Vagina (tissue), 2 donors: ENCODE data around the gene MYH8. TPM values are rescaled to one million over a fixed set of nuclear protein-coding genes. Genes with fewer than 3 reads are reported as not detected.

ENCODE experiments used
- DNase-seq, 2 donors: peaks; one replicate each; pipeline ENCODE4 v3.0.0-alpha.2; 2017; ENCODE audit errors: extremely low spot score in 2 of 2
- H3K27ac ChIP-seq: fragments of 200-600 bp; sonication (generic); one replicate; pipeline ENCODE4 v1.5.1; 2019
- H3K27me3 ChIP-seq: fragments of 200-600 bp; sonication (generic); one replicate; pipeline ENCODE4 v1.5.1; 2019
- H3K36me3 ChIP-seq, 2 donors: fragments of 200-600 bp; sonication (generic); one replicate each; pipeline ENCODE4 v1.5.1; 2017 to 2019
- H3K4me1 ChIP-seq: fragments of 200-600 bp; sonication (generic); one replicate; pipeline ENCODE4 v1.5.1; 2019
- H3K4me3 ChIP-seq, 2 donors: fragments of 200-600 bp; sonication (generic); 1 replicate in 1 of 2; 2 replicates in 1 of 2; pipeline ENCODE4 v1.5.1; 2016 to 2019
- H3K9me3 ChIP-seq: fragments of 200-600 bp; sonication (generic); one replicate; pipeline ENCODE4 v1.5.1; 2019
- POLR2A ChIP-seq, 2 donors: fragments of 450-650 bp; IDR thresholded peaks; one replicate each; pipeline ENCODE4 v1.6.1; 2017; ENCODE audit warnings: antibody characterized with exemption in 2 of 2, mild to moderate bottlenecking in 2 of 2, moderate library complexity in 2 of 2
- POLR2AphosphoS5 ChIP-seq, 2 donors: sonication (generic); formaldehyde crosslinking; IDR thresholded peaks; one replicate each; pipeline ENCODE4 v1.9.0; 2017; ENCODE audit warnings: antibody characterized with exemption in 2 of 2, mild to moderate bottlenecking in 2 of 2, low read depth in 1 of 2; ENCODE audit not compliant: insufficient read depth in 1 of 2
- intact Hi-C: fragments of 100-400 bp; cut with DNase I; formaldehyde crosslinking; loops from one replicate; pipeline ENCODE4 v1.15.1; 2023
- total RNA-seq: library from RNA; depleted of rRNA; stranded (reverse); fragments of >200 nt; gene quantifications from one replicate; pipeline ENCODE4 v1.2.3, GENCODE V29; 2016
- TF ChIP-seq, protein P1 (sequence below), 3 experiments: fragments of 450-650 bp in 2 of 3; fragments of 200-600 bp in 1 of 3; sonication (generic) in 1 of 3; IDR thresholded peaks; one replicate each; pipeline ENCODE4 v1.5.1; 2017 to 2019; ENCODE audit warnings: antibody characterized with exemption in 3 of 3, mild to moderate bottlenecking in 2 of 3, moderate library complexity in 2 of 3

Gene MYH8
- total RNA-seq, 1 donor from 2014 or later: not detected

DNA sequence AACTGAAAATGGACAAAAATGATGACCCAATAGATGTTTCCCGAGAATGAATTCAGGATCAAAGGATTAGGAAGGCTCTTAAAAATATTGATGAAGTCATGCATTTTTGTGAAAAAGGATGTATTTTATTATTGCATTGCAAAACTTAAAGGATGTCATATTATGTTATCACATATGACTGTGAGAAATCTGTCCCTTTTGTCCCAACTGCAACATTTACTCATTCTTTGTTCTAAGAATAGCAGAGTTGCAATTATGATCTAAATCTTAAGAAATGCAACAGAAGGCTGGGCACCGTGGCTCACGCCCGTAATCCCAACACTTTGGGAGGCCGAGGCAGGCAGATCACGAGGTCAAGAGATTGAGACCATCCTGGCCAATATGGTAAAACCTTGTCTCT, 35.9 kb downstream of the MYH8 start:
- Histone ChIP-seq H3K9me3 (no peaks in the 10 kb centered on the region), H3K27me3 (no peaks in the 10 kb centered on the region), H3K27ac (no peak overlapping the region), H3K4me3 (no peak overlapping the region), H3K4me1 (no peaks in the 10 kb centered on the region), H3K36me3 (no peaks in the 10 kb centered on the region)
- TF ChIP-seq, protein P1, sequence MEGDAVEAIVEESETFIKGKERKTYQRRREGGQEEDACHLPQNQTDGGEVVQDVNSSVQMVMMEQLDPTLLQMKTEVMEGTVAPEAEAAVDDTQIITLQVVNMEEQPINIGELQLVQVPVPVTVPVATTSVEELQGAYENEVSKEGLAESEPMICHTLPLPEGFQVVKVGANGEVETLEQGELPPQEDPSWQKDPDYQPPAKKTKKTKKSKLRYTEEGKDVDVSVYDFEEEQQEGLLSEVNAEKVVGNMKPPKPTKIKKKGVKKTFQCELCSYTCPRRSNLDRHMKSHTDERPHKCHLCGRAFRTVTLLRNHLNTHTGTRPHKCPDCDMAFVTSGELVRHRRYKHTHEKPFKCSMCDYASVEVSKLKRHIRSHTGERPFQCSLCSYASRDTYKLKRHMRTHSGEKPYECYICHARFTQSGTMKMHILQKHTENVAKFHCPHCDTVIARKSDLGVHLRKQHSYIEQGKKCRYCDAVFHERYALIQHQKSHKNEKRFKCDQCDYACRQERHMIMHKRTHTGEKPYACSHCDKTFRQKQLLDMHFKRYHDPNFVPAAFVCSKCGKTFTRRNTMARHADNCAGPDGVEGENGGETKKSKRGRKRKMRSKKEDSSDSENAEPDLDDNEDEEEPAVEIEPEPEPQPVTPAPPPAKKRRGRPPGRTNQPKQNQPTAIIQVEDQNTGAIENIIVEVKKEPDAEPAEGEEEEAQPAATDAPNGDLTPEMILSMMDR (IDR thresholded peaks at IDR 0.05): no peak
- TF ChIP-seq POLR2AphosphoS5 (IDR thresholded peaks at IDR 0.05; ENCODE audit: insufficient read depth in 1 of 2, low read depth in 1 of 2) (no peak), POLR2A (IDR thresholded peaks at IDR 0.05) (no peak)
- intact Hi-C loops: no loop called here
- no peak for DNase-seq

DNA sequence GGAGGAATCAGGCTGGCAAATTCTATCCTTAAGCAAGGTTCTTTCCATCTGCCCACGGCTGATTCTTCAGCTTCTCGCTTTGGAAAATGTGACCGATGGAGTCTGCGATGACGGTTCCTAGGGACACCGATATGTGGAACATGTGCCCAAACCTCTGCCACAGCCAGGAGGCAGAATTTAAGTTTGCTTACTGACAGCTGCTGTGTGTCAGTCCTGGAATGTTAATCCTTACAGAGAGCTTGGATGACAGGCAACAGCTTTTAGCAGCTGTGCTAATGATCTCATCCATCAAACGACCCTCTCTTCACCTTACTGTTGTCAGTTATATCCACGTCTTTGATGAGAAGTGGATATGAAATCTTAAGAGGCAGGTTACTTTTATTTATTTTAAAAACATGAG, 37.6 kb downstream of the MYH8 start:
- no peak overlapping the region for H3K27ac ChIP-seq
- no peaks in the 10 kb centered on the region for H3K36me3 ChIP-seq
- no peak overlapping the region for H3K4me3 ChIP-seq
- no peaks in the 10 kb centered on the region for H3K4me1 ChIP-seq
- intact Hi-C loops: no loop called here
- TF ChIP-seq, protein P1 (IDR thresholded peaks at IDR 0.05): no peak
- TF ChIP-seq POLR2A (IDR thresholded peaks at IDR 0.05): no peak
- no peak for TF ChIP-seq POLR2AphosphoS5 (IDR thresholded peaks at IDR 0.05; ENCODE audit: insufficient read depth in 1 of 2, low read depth in 1 of 2)
- H3K9me3 ChIP-seq: no peaks in the 10 kb centered on the region
- no peak for DNase-seq
- H3K27me3 ChIP-seq: no peaks in the 10 kb centered on the region

DNA sequence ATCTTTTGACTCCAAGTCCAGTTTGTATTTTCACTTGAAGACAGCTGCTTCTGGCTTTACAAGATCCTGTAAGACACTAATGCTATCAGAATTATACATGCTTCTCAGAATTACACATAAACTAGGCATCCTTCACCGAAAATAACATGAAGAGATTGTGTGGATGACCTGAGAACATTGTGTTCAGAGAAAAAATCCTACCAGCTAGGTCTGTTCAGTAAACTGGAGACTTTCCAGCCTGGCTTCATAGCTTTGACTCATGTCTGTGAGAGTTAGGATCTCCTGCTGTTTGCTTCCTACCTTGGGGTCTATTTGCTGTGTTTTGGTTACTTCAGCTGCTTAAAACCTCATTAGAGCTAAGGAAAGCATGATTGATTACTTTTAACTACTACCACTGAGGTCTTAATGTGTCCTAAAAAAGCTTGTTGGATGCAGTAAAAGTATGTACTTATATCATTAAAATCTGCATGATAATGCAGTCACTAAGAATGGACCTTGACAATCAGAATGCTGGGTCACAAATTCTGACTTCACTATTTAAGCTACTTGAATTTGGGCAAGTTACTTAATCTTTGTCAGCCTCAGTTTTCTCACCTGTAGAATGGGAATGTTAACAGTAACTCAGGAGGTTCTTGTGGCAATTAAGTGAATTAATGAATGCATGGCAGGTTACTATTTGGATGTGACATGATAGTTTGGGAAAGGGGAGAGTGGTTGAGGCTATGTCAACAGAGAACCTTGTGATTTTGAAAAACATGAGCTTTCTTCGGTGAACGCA, 40.9 kb downstream of the MYH8 start:
- Histone ChIP-seq H3K4me3 (no peak overlapping the region), H3K4me1 (no peaks in the 10 kb centered on the region), H3K9me3 (no peaks in the 10 kb centered on the region), H3K27ac (no peak overlapping the region), H3K27me3 (no peaks in the 10 kb centered on the region), H3K36me3 (no peaks in the 10 kb centered on the region)
- no peak for DNase-seq
- TF ChIP-seq POLR2AphosphoS5 (IDR thresholded peaks at IDR 0.05; ENCODE audit: insufficient read depth in 1 of 2, low read depth in 1 of 2) (no peak), POLR2A (IDR thresholded peaks at IDR 0.05) (no peak)
- TF ChIP-seq, protein P1 (IDR thresholded peaks at IDR 0.05): no peak
- intact Hi-C loops: no loop called here

DNA sequence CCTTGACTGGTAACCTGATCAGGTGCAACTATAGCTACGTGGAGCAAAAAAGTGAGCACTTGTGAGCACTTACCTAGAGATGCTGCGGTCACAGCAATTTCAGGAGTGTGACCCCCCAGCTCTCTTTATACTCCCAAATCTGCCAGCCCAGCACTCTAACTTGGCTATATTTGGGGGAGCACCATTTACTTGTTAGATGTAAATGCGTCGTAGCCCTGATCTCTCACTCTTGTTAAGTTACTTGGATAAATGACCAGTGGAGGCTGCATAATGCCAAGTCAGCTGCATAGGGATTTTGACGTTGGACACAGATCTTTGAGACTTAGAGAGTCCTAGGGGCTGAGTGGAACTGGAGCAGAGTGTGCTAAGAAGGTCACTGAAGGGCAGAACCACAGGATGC, 48.8 kb downstream of the MYH8 start, which contains the start of gene MYH13:
Gene MYH13 (minus strand): TSS at position 101 of the 400 bp plus-strand sequence. CDS start 8,476 bp downstream, outside the sequence.
- Histone ChIP-seq H3K27ac (no peak within 1 kb of the TSS), H3K4me3 (no peak within 1 kb of the TSS), H3K4me1 (no peaks in the 10 kb centered on the region), H3K9me3 (no peaks in the 10 kb centered on the region), H3K27me3 (no peaks in the 10 kb centered on the region), H3K36me3 (no peaks in the 10 kb centered on the region)
- TF ChIP-seq, protein P1 (IDR thresholded peaks at IDR 0.05): no peak
- no peak for TF ChIP-seq POLR2A (IDR thresholded peaks at IDR 0.05)
- no peak for TF ChIP-seq POLR2AphosphoS5 (IDR thresholded peaks at IDR 0.05; ENCODE audit: insufficient read depth in 1 of 2, low read depth in 1 of 2)
- intact Hi-C loops: no loop called here
- no peak for DNase-seq

DNA sequence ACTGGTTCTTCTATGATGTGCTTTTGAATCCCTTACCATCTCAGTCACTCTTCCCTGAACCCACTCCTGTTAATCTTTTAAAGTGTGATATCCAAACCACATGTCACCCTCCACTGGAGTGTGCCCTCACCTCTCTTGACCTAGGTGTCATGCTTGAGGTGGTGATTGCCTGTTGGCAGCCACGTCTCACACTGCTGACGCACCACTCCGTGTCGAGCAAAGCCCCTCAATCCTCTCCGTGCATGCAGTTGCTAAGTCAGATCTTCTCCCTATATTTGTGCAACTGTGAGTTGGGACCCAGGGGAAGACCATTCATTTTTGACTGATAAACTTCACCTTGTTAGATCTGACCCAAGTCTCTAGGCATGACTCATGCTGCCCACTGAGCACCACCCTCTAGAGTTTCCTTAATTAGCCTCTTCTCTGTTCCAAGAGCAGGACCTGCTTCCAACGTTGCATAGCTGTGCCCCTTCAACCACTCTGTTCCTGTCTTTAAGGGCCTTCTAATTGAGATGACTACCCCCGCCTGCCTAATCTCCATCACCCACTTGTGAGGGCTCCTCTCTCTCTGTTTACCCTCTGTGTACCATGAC, 51.6 kb downstream of the MYH8 start:
- Histone ChIP-seq H3K4me3 (no peak overlapping the region), H3K9me3 (no peaks in the 10 kb centered on the region), H3K27ac (no peak overlapping the region), H3K36me3 (no peaks in the 10 kb centered on the region), H3K27me3 (no peaks in the 10 kb centered on the region), H3K4me1 (no peaks in the 10 kb centered on the region)
- intact Hi-C loops: no loop called here
- no peak for DNase-seq
- no peak for TF ChIP-seq POLR2A (IDR thresholded peaks at IDR 0.05)
- TF ChIP-seq, protein P1 (IDR thresholded peaks at IDR 0.05): no peak
- TF ChIP-seq POLR2AphosphoS5 (IDR thresholded peaks at IDR 0.05; ENCODE audit: insufficient read depth in 1 of 2, low read depth in 1 of 2): no peak
